Measurements from ENCODE around the gene COG5.

GRCh38 chr7:107530751-107531150 is 33.0 kb downstream of the COG5 start:
- TF ChIP-seq ATF3 (IDR thresholded peaks at IDR 0.05) (no peak), JUND (IDR thresholded peaks at IDR 0.05) (no peak), HNF4G (IDR thresholded peaks at IDR 0.05) (no peak), GABPA (IDR thresholded peaks at IDR 0.05 in 1 of 2, conservative IDR thresholded peaks at IDR 0.05 in 1 of 2) (no peak), TAF1 (conservative IDR thresholded peaks at IDR 0.05) (no peak), YY1 (IDR thresholded peaks at IDR 0.05) (no peak)
- TF ChIP-seq, protein P1, sequence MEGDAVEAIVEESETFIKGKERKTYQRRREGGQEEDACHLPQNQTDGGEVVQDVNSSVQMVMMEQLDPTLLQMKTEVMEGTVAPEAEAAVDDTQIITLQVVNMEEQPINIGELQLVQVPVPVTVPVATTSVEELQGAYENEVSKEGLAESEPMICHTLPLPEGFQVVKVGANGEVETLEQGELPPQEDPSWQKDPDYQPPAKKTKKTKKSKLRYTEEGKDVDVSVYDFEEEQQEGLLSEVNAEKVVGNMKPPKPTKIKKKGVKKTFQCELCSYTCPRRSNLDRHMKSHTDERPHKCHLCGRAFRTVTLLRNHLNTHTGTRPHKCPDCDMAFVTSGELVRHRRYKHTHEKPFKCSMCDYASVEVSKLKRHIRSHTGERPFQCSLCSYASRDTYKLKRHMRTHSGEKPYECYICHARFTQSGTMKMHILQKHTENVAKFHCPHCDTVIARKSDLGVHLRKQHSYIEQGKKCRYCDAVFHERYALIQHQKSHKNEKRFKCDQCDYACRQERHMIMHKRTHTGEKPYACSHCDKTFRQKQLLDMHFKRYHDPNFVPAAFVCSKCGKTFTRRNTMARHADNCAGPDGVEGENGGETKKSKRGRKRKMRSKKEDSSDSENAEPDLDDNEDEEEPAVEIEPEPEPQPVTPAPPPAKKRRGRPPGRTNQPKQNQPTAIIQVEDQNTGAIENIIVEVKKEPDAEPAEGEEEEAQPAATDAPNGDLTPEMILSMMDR (IDR thresholded peaks at IDR 0.05; ENCODE audit: low read depth, low read length, missing input control), result no peak
